Body of pancreas (tissue), 4 donors: Measurements from ENCODE around the gene ING1. TPM values are rescaled to one million over a fixed set of nuclear protein-coding genes. Genes with fewer than 3 reads are reported as not detected.
A peak's percentile ranks its signal among the peaks of the same experiment; 100 is the strongest.

Experiments
- ATAC-seq: fragments of 150-250 bp; one replicate; pipeline ENCODE4 v1.9.1; 2016
- DNase-seq, 4 donors: peaks; one replicate each; pipeline ENCODE4 v3.0.0-alpha.2; 2019
- H3K27ac ChIP-seq, 4 donors: fragments of 200-600 bp; sonication (generic); 1 replicate in 3 of 4; 2 replicates in 1 of 4; pipeline versions ENCODE4 v1.5.1 to v1.6.1; 2016 to 2019; ENCODE audit warnings: mild to moderate bottlenecking in 1 of 4, mixed read lengths in 1 of 4, moderate library complexity in 1 of 4
- H3K27me3 ChIP-seq, 2 donors: fragments of 200-600 bp; sonication (generic); one replicate each; pipeline ENCODE4 v1.6.0; 2016; ENCODE audit warnings: mild to moderate bottlenecking in 1 of 2
- H3K36me3 ChIP-seq, 2 donors: fragments of 200-600 bp; sonication (generic); replicated peaks in 1 of 2; 2 replicates each; pipeline ENCODE4 v1.5.1; 2016; ENCODE audit warnings: low read depth in 2 of 2; ENCODE audit not compliant: insufficient read depth in 1 of 2
- H3K4me1 ChIP-seq: fragments of 200-600 bp; sonication (generic); one replicate; pipeline ENCODE4 v1.6.0; 2016
- H3K4me3 ChIP-seq, 2 donors: fragments of 200-600 bp; sonication (generic); 1 replicate in 1 of 2; 2 replicates in 1 of 2; pipeline ENCODE4 v1.5.1; 2016 to 2019
- H3K9me3 ChIP-seq, 3 donors: fragments of 200-600 bp; sonication (generic); 1 replicate in 2 of 3; 2 replicates in 1 of 3; pipeline ENCODE4 v1.5.1; 2016
- CTCF ChIP-seq, 7 experiments: fragments of 450-650 bp in 4 of 7; fragments of 200-600 bp in 3 of 7; sonication (generic) in 3 of 7; IDR thresholded peaks; one replicate each; pipeline ENCODE4 v1.5.1; 2016 to 2019; ENCODE audit warnings: antibody characterized with exemption in 7 of 7
- POLR2A ChIP-seq, 3 donors: fragments of 450-650 bp; IDR thresholded peaks; one replicate each; pipeline ENCODE4 v1.6.1; 2016; ENCODE audit warnings: antibody characterized with exemption in 3 of 3, mild to moderate bottlenecking in 2 of 3
- WGBS, 2 donors: methylation state at CpG; one replicate each; pipeline ENCODE4 v1.1.5; 2017; 5-methylcytosine and 5-hydroxymethylcytosine counted together
- intact Hi-C: fragments of 100-400 bp; cut with DNase I; formaldehyde crosslinking; loops from one replicate; pipeline ENCODE4 v1.15.1; 2023
- total RNA-seq, 2 donors: library from RNA; depleted of rRNA; stranded (reverse); fragments of >200 nt; gene quantifications; one replicate each; pipeline ENCODE4 v1.1.0, GENCODE V29; 2016

Gene ING1
- total RNA-seq, 2 donors from 2014 or later, result 3.4 to 4.6 TPM

- WGBS, 2 donors, result 40 to 46% methylated on average over 3 of the region's 3 CpGs
- peaks cover 29% of the 10 kb centered on the region for H3K4me1 ChIP-seq
Measured at GRCh38 chr13:110702089-110702488, 11.4 kb upstream of the ING1 start.

DNA sequence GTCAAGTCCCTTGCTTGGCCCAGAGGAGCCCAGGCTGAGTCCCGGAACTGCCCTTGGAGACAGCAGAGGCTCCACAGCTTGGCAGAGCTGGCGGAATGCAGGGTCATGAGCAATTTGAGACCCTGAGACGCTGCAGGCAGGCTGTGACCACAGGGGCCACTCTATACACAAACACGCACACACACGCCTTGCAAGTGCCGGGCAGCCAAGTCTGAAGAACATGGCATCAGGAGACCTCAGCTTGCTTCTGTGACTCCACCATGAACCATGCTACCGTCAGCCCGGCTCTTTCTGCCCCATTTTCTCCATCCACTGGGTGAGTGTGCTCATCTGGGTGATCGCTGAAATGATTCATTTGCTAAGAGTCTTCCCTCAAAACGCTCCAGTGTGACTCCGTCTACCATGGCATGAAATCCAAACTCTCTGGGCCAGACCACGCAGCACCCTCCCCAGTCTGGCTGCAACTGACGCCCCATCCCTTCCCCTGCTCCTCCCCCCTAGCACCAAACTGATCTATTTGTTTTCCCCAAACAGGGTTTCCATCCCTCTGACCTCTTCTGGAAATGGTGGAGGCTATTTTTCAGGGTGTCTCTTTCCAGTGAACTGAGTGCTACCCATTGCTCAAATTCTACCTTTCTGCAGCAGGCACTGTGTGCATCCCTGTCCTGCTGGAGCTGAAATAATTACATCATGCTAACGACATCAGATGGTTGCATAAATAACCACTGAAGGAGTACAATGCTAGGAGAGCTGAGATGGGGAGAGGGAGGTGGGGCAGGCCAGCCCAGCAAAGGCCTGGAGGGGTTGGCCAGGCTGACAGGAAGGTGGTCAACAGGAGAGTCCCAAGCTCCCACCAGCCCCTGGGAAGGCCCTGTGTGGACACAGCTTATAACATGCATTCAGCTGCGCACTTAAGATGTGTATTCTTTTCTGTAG, 10.6 kb upstream of the ING1 start:
- ATAC-seq, result no peak

More at GRCh38 chr13:110702089-110702488, 11.4 kb upstream of the ING1 start:
- no peak for TF ChIP-seq POLR2A (IDR thresholded peaks at IDR 0.05)
- TF ChIP-seq CTCF (IDR thresholded peaks at IDR 0.05), result no peak
- Histone ChIP-seq H3K36me3 (peaks cover 0 to 4% of the 10 kb centered on the region in 2 donors), H3K27me3 (no peaks in the 10 kb centered on the region), H3K4me3 (no peak overlapping the region), H3K27ac (no peak overlapping the region), H3K9me3 (no peaks in the 10 kb centered on the region)
- DNase-seq (no peak), ATAC-seq (no peak)
- intact Hi-C loops, result no loop called here

DNA sequence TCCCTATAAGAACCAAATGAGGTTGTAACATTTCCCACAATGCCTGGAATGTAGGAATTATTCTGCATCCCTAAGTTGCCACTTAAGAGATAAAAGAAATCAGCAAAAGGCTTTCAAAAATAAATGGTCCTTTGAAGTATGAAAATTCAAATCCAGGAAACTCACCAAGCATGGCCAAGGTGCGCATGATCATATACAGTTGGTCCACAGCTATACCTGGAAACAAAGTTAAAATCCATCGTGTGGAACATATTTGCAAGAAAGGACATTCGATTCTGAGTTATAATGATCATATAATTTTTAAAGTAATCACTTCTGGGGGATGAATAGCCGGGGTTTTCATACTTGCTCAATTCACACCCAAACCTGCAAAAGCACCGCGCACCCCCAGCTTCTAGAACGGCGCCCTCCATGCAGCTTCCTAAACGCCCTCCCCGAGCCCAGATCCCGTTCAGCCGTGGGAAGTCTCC, 8.1 kb upstream of the ING1 start:
- no peaks in the 10 kb centered on the region for H3K27me3 ChIP-seq
- TF ChIP-seq POLR2A (IDR thresholded peaks at IDR 0.05) (no peak), CTCF (IDR thresholded peaks at IDR 0.05) (peak in 1 of 7 experiments; percentile 11)
- intact Hi-C loops, result no loop called here
- no peak for ATAC-seq
- H3K4me1 ChIP-seq, result peaks cover 29% of the 10 kb centered on the region
- H3K27ac ChIP-seq, result peak overlapping the region; percentile 25 to 88 (median 72)
- WGBS, 2 donors, result 5 to 11% methylated on average over 6 to 12 of the region's 12 CpGs
- H3K36me3 ChIP-seq, result peaks cover 0 to 2% of the 10 kb centered on the region in 2 donors
- no peak for DNase-seq
- H3K9me3 ChIP-seq, result no peaks in the 10 kb centered on the region
- H3K4me3 ChIP-seq, result peak overlapping the region; percentile 30 to 40

More for the DNA sequence above, 10.6 kb upstream of the ING1 start:
- intact Hi-C loops, result no loop called here
- no peaks in the 10 kb centered on the region for H3K9me3 ChIP-seq
- 88 to 89% methylated on average over 15 of the region's 15 CpGs for WGBS, 2 donors
- no peaks in the 10 kb centered on the region for H3K27me3 ChIP-seq
- no peak for DNase-seq
- TF ChIP-seq POLR2A (IDR thresholded peaks at IDR 0.05), result no peak
- no peak overlapping the region for H3K27ac ChIP-seq
- peaks cover 0 to 4% of the 10 kb centered on the region in 2 donors for H3K36me3 ChIP-seq
- peaks cover 29% of the 10 kb centered on the region for H3K4me1 ChIP-seq
- H3K4me3 ChIP-seq, result no peak overlapping the region

- peak; percentile 97 to 98 (median 98) for DNase-seq
- H3K4me3 ChIP-seq, result peak within 1 kb of the TSS; percentile 30 to 40
- 0 to 3% methylated on average over 8 to 38 of the region's 80 CpGs for WGBS, 2 donors
- H3K27me3 ChIP-seq, result no peaks in the 10 kb centered on the region
- intact Hi-C loops, result no loop called here
- H3K9me3 ChIP-seq, result no peaks in the 10 kb centered on the region
- H3K27ac ChIP-seq, result peak within 1 kb of the TSS; percentile 58 to 88 (median 74)
- TF ChIP-seq POLR2A (IDR thresholded peaks at IDR 0.05) (peak; percentile 65 to 80 (median 78)), CTCF (IDR thresholded peaks at IDR 0.05) (peak in 3 of 7 experiments; percentile 9 to 32 (median 11))
- peaks cover 29% of the 10 kb centered on the region for H3K4me1 ChIP-seq
- peak; percentile 98 for ATAC-seq
- H3K36me3 ChIP-seq, result no peaks in the 10 kb centered on the region
Measured at GRCh38 chr13:110705826-110706569, 7.5 kb upstream of the ING1 start, which contains the start of gene CARS2. TSS of gene CARS2 (minus strand) at chr13:110706116. CDS start at chr13:110706093, 23 bp downstream.
